EH (cell line): Measurements from ENCODE around the gene PRMT7.

ENCODE experiments used
- DNase-seq: peaks from one replicate; pipeline ENCODE4 v3.0.0-alpha.2; 2015; ENCODE audit warnings: low read depth

Gene PRMT7

GRCh38 chr16:68376590-68376989 is 65.8 kb downstream of the PRMT7 start:
- DNase-seq: no peak

DNA sequence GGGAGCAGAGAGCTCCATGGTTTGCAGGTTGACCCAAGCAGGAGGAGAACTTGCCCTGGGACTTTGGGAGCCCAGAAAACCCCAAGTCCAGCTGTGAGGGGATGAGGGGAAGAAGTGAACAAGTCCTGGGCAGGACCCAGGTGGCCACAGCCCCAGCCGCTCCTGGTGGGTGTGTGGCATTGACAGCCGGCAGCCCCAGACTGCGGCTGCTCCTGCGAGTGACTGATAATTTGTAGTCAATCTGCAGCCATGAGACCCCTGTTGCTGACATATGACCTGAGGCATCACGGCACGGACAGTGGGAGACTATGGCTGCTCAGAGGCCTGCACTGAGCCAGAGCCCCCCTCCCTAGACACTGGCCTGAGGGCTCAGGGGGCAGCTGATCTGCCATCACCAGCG is 66.4 kb downstream of the PRMT7 start:
- no peak for DNase-seq

GRCh38 chr16:68377667-68378393 is 67.0 kb downstream of the PRMT7 start:
- no peak for DNase-seq

GRCh38 chr16:68378436-68379415 is 67.9 kb downstream of the PRMT7 start:
- DNase-seq: no peak

- DNase-seq: no peak
Observed at GRCh38 chr16:68379472-68380347, 68.9 kb downstream of the PRMT7 start.

- no peak for DNase-seq
Observed at GRCh38 chr16:68380348-68380670, 69.5 kb downstream of the PRMT7 start.

- DNase-seq: no peak
Observed at GRCh38 chr16:68380676-68381362, 70.0 kb downstream of the PRMT7 start.

DNA sequence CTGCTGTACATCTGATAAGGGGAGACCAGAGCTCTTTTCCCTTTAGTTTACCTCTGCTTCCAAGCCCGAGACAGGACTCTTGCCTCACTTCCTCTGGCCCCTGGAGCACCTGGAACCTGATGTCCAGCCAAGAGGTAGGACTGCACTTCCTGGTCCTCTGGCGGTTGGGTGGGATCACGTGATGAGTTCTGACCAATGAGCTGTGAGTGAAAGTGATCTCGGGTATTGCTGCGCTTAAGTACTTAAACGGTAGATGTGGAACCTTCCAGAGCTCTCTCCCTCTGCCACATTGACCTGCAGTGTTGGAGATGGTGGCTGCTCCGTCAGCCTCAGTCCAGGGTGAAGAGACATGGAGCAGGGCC is 70.5 kb downstream of the PRMT7 start:
- DNase-seq: no peak

- no peak for DNase-seq
Observed at GRCh38 chr16:68382296-68382718, 71.5 kb downstream of the PRMT7 start.

DNA sequence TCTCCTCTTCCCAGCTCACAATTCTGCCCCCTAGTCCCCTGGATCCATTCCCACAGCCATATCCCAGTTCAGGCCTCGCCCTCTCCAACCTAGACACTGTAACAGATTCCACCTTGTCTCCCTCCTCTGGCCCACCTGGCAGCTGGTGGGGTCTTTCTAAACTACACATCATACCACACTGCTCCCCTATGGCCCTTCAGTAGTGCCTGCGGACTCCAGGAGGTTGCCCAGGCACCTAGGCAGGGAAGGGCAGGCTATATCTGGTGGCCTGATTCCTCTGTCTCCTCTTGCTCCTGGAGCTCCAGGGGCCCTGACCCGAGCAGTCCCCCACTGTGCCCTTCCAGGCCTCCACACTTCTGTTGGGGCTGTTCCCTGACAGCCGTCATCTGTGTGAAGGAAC is 73.0 kb downstream of the PRMT7 start:
- no peak for DNase-seq

- no peak for DNase-seq
Observed at GRCh38 chr16:68384288-68385161, 73.7 kb downstream of the PRMT7 start.

DNA sequence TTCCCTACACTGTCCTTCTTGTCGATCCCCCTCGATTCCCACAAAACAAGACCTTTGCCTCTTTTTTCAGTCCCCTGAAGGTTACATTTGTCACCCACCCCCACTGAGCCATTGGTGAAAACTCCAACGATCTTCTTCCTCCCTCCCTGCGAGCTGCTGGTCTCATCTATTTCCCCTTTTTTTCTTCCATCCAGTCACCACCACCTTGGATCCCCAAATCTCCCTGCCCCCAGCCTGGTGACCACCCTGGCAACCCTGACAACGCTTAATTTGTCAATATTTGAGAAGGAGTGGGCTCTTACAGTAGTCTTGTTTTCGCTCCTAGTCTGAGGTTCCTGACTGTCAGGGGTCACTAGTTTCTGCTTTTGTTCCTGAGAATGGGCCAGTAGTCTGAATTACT is 74.6 kb downstream of the PRMT7 start:
- DNase-seq: no peak

DNA sequence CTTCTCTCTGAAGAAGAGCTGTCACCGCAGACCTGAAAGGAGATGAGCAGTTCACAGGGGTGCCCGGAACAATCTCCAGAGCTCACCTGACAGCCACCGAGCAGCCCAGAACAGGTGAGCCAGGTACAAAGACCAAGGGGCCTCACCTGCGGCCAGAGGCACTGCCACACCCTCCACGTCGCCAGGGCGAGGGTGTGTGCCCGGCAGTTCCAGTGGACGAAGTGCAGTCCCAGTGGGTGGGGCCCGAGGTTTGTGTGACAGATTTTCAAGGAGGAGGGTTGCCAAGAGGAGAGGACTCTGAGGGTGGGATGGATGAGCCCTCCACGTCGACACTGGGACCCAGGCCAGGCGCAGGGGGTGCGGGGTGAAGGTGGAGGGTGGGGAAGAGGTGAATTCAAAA is 75.8 kb downstream of the PRMT7 start:
- DNase-seq: no peak

- no peak for DNase-seq
Observed at GRCh38 chr16:68387301-68387700, 76.5 kb downstream of the PRMT7 start.

DNA sequence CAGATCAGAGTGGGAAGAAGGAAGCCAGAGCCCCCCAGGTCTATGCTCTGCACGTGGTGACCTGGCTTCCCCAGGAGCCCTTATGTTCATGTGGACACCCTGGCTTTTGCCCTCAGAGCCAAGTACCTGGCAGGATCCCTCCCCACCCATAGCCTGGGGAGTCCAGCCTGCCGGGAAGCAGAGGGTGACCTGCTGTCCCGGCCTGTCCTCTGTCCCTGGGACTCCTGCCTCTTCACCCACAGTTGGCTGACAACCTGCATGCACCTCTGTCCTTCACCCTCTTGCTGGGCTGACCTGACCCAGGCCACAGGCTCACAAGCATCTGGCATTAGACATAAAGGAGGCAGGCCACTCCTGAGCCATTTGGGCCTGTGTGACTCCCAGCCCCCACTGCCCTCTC is 77.3 kb downstream of the PRMT7 start:
- DNase-seq: no peak

- DNase-seq: no peak
Observed at GRCh38 chr16:68389006-68389405, 78.2 kb downstream of the PRMT7 start.

GRCh38 chr16:68389750-68390371 is 79.0 kb downstream of the PRMT7 start:
- no peak for DNase-seq

DNA sequence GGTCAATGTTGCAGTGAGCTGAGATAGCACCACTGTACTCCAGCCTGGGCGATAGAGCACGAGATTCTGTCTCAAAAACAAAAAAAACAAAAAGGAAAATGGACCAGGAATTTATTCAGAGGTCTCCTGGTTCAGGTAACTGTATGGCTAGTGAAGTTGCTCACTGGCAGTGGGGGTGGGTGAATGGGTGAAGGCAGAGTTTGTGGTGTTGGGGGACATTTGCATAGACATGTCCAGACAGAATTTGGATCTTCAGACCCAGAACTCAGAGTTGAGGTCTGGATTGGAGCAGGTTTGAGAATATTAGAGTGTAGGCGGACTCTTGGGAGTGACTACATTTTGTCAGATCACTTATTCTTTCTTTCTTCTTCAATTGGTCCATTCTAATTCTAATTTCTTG is 82.5 kb downstream of the PRMT7 start:
- no peak for DNase-seq

GRCh38 chr16:68395167-68395786 is 84.5 kb downstream of the PRMT7 start:
- DNase-seq: no peak

DNA sequence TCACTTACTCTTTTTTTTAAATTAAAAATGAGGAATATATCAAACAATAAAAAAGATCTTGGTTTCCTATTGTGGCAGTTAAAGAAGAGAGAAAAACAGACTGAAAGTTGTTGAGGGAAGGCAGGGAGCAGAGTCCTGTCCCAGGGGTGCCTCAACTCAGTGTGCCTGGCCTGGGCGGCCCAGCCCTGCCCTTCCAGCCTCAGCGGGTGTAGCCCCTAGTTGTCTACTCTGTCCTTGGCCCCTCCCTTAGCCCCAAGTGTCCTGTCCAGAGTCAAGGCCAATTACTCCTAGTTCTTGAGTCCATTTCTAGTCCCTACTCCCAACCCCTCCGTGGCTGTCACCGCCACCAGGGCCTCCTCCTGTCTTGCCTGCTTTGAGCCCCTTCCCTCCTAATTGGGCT is 85.0 kb downstream of the PRMT7 start:
- DNase-seq: no peak
